Endothelial cell of umbilical vein (primary cell): ENCODE measurements around the gene HDAC11.

Experiments used
- CTCF ChIP-seq, 2 donors: IDR thresholded peaks; 1 replicate in 1 of 2; 2 replicates in 1 of 2; pipeline ENCODE4 v1.5.1; 2011; ENCODE audit warnings: low read length in 2 of 2, mild to moderate bottlenecking in 2 of 2, moderate library complexity in 2 of 2, control low read depth in 1 of 2, inconsistent platforms in 1 of 2, low read depth in 1 of 2; ENCODE audit not compliant: insufficient read depth in 1 of 2; ENCODE audit errors: extremely low read depth in 1 of 2
- EZH2 ChIP-seq: IDR thresholded peaks from 2 replicates; pipeline ENCODE4 v1.6.1; 2012; ENCODE audit warnings: borderline replicate concordance, low read depth, mild to moderate bottlenecking, moderate library complexity, low read length, inconsistent platforms; ENCODE audit not compliant: severe bottlenecking
- FOS ChIP-seq: IDR thresholded peaks from 2 replicates; pipeline ENCODE4 v1.6.1; 2011; ENCODE audit warnings: mild to moderate bottlenecking, low read length, moderate library complexity, borderline replicate concordance; ENCODE audit not compliant: insufficient read depth
- MAX ChIP-seq: IDR thresholded peaks from 2 replicates; pipeline ENCODE4 v1.6.1; 2011; ENCODE audit not compliant: insufficient read depth, insufficient read length
- MYC ChIP-seq: IDR thresholded peaks from one replicate; pipeline ENCODE4 v1.6.1; 2011; ENCODE audit warnings: mild to moderate bottlenecking, low read depth, low read length
- POLR2A ChIP-seq: IDR thresholded peaks from 2 replicates; pipeline ENCODE4 v1.6.1; 2012; ENCODE audit warnings: low read depth, mild to moderate bottlenecking, control low read depth, low read length
- POLR2AphosphoS5 ChIP-seq: IDR thresholded peaks from 2 replicates; pipeline ENCODE4 v1.6.1; 2012; ENCODE audit warnings: low read depth, mild to moderate bottlenecking, control low read depth, low read length, moderate library complexity; ENCODE audit not compliant: insufficient read depth

DNA sequence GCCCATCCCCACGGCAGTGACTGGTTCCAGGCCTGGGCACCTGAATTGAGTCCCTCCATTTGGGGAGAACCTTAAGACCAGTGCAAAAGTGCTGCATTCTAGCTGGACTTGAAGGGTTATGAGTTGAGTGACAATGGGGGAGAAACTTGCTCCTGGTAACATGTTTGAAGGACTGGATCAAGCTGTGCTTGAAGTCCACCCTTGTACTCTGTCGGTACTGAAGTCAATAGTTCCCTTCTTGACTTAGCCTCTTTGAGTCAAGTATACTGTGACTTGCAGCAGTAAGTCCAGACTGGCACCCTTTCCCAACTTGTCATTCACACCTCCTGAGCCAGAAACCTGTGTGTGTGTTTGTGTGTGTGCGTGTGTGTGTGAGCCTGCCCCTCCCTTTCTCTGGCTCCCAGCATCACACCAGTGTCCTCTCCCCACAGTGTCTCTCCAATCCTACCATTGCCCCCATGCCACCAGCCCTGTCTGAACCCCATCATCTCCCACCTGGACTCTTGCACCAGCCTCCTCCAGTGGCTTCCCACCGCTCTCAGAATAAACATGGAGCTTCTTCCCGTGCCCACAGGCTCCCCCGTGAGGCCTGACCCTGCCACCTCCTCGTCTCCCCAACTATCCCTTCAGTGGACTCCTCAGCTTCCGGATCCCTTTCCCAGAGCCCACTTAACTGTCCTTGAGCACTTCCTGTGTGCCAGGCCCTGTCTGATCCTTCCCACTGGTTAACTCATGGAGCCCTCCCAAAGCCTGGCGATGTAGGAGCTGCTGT, 58.6 kb downstream of the HDAC11 start:
- TF ChIP-seq CTCF (IDR thresholded peaks at IDR 0.05; ENCODE audit: extremely low read depth in 1 of 2, insufficient read depth in 1 of 2, low read depth in 1 of 2, low read length in 2 of 2) (no peak), POLR2A (no peak), MAX (no peak), FOS (no peak), EZH2 (no peak), POLR2AphosphoS5 (no peak), MYC (no peak)
